Esophagus (tissue), 2 donors: Measurements from ENCODE around the gene KLF16. TPM values are rescaled to one million over a fixed set of nuclear protein-coding genes. Genes with fewer than 3 reads are reported as not detected.
A peak's percentile ranks its signal among the peaks of the same experiment; 100 is the strongest.

ENCODE experiments used
- H3K27ac ChIP-seq, 2 donors: one replicate each; pipeline ENCODE4 v1.5.1; 2013; ENCODE audit warnings: low read depth in 2 of 2, mild to moderate bottlenecking in 2 of 2, inconsistent platforms in 1 of 2, low read length in 1 of 2, moderate library complexity in 1 of 2
- H3K27me3 ChIP-seq, 2 donors: one replicate each; pipeline ENCODE4 v1.6.1; 2013; ENCODE audit warnings: low read length in 2 of 2, control low read depth in 1 of 2, mild to moderate bottlenecking in 1 of 2; ENCODE audit not compliant: insufficient read depth in 2 of 2, control insufficient read depth in 1 of 2
- H3K36me3 ChIP-seq, 2 donors: one replicate each; pipeline ENCODE4 v1.6.1; 2013; ENCODE audit warnings: low read length in 1 of 2; ENCODE audit not compliant: control insufficient read depth in 2 of 2, insufficient read depth in 2 of 2
- H3K4me1 ChIP-seq, 2 donors: one replicate each; pipeline ENCODE4 v1.6.1; 2013; ENCODE audit warnings: low read length in 1 of 2; ENCODE audit not compliant: control insufficient read depth in 2 of 2, insufficient read depth in 2 of 2
- H3K4me3 ChIP-seq, 2 donors: one replicate each; pipeline ENCODE4 v1.5.1; 2013; ENCODE audit warnings: low read length in 2 of 2, mild to moderate bottlenecking in 2 of 2, low read depth in 1 of 2, moderate library complexity in 1 of 2
- H3K9me3 ChIP-seq, 2 donors: one replicate each; pipeline ENCODE4 v1.6.1; 2013; ENCODE audit warnings: mild to moderate bottlenecking in 2 of 2, low read depth in 1 of 2, low read length in 1 of 2, moderate library complexity in 1 of 2; ENCODE audit not compliant: control insufficient read depth in 2 of 2, insufficient read depth in 1 of 2
- WGBS, 2 donors: extraction: QIAGEN DNeasy Blood & Tissue Kit; methylation state at CpG; one replicate each; pipeline ENCODE4 v1.1.7; 2013; 5-methylcytosine and 5-hydroxymethylcytosine counted together
- polyA plus RNA-seq, 2 donors: library from polyadenylated mRNA; stranded (reverse); fragments of 200-250 nt; gene quantifications; one replicate each; pipeline ENCODE4 v1.2.3, GENCODE V29; 2013
- donor health status: healthy with polysubstance abuse.
- donor health status: Bipolar disorder and iron deficiency.

KLF16 gene
- 10 to 100 TPM in 1 of 2 donors, 1 to 10 TPM in 1; 9.3 to 13.5 TPM for polyA plus RNA-seq

GRCh38 chr19:1863328-1863637 is at the start of gene KLF16:
TSS of gene KLF16 (minus strand) at chr19:1863579. CDS start at chr19:1863497, 82 bp downstream.
- Histone ChIP-seq H3K27me3 (no peaks in the 10 kb centered on the region), H3K4me3 (peak within 1 kb of the TSS; percentile 86 to 90), H3K4me1 (peaks cover 8 to 24% of the 10 kb centered on the region in 2 donors), H3K27ac (peak within 1 kb of the TSS; percentile 90 to 95), H3K9me3 (no peaks in the 10 kb centered on the region), H3K36me3 (no peaks in the 10 kb centered on the region)
- 0 to 1% methylated on average over 51 to 63 of the region's 63 CpGs for WGBS, 2 donors

DNA sequence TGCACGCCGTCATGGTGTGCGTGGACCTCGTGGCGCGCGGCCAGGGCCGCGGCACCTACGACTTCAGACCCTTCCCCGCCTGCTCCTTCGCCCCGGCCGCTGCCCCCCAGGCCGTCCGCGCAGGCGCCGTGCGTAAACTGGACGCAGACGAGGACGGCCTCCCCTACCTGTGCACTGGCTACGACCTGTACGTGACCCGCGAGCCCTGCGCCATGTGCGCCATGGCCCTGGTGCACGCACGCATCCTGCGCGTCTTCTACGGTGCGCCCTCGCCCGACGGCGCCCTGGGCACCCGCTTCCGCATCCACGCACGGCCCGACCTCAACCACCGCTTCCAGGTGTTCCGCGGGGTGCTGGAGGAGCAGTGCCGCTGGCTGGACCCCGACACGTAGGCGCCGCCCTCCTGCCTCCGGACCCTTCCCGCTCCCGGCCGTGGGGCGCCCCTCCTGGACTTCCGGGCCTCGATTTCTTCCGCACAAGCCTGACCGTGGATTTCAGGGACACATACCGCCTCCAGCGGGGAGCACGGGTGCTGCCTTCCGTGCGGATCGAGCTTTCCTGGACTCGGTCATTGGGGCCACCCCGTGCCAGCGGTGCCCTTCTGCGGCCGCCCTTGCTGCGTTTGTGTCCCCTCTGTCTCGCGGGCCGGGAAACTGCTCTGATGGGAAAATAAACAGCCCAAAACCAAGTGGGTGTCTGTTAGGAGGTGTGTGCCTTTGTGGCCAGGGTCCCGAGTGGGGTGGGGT is 49.6 kb upstream of the KLF16 start:
- H3K27ac ChIP-seq, result no peak overlapping the region
- WGBS, 2 donors, result 96 to 97% methylated on average over 77 of the region's 77 CpGs
- H3K36me3 ChIP-seq, result peaks cover 0 to 24% of the 10 kb centered on the region in 2 donors

GRCh38 chr19:1911995-1912394 is 48.6 kb upstream of the KLF16 start:
- Histone ChIP-seq H3K4me3 (no peak overlapping the region), H3K4me1 (peaks cover 12 to 35% of the 10 kb centered on the region in 2 donors)

More for the DNA sequence above, 49.6 kb upstream of the KLF16 start:
- Histone ChIP-seq H3K4me3 (no peak overlapping the region), H3K9me3 (no peaks in the 10 kb centered on the region), H3K4me1 (peaks cover 12 to 35% of the 10 kb centered on the region in 2 donors), H3K27me3 (no peaks in the 10 kb centered on the region)

GRCh38 chr19:1911098-1911497 is 47.7 kb upstream of the KLF16 start:
- 86 to 88% methylated on average over 13 of the region's 13 CpGs for WGBS, 2 donors
- peaks cover 12 to 35% of the 10 kb centered on the region in 2 donors for H3K4me1 ChIP-seq

More at GRCh38 chr19:1911995-1912394, 48.6 kb upstream of the KLF16 start:
- no peaks in the 10 kb centered on the region for H3K9me3 ChIP-seq
- peaks cover 0 to 19% of the 10 kb centered on the region in 2 donors for H3K36me3 ChIP-seq
- H3K27me3 ChIP-seq, result no peaks in the 10 kb centered on the region
- 66 to 69% methylated on average over 27 to 37 of the region's 37 CpGs for WGBS, 2 donors
- peak overlapping the region in 1 of 2 donors; percentile 78 for H3K27ac ChIP-seq

GRCh38 chr19:1910177-1910576 is 46.8 kb upstream of the KLF16 start:
- Histone ChIP-seq H3K36me3 (peaks cover 0 to 19% of the 10 kb centered on the region in 2 donors), H3K27ac (no peak overlapping the region), H3K9me3 (no peaks in the 10 kb centered on the region), H3K4me1 (peaks cover 14 to 39% of the 10 kb centered on the region in 2 donors), H3K4me3 (no peak overlapping the region), H3K27me3 (no peaks in the 10 kb centered on the region)
- WGBS, 2 donors, result 94 to 95% methylated on average over 10 of the region's 10 CpGs

More at GRCh38 chr19:1911098-1911497, 47.7 kb upstream of the KLF16 start:
- H3K9me3 ChIP-seq, result no peaks in the 10 kb centered on the region
- H3K27ac ChIP-seq, result peak overlapping the region in 1 of 2 donors; percentile 16
- H3K4me3 ChIP-seq, result no peak overlapping the region
- H3K36me3 ChIP-seq, result peaks cover 0 to 19% of the 10 kb centered on the region in 2 donors
- H3K27me3 ChIP-seq, result no peaks in the 10 kb centered on the region

GRCh38 chr19:1909761-1910080 is 46.3 kb upstream of the KLF16 start:
- no peak overlapping the region for H3K4me3 ChIP-seq
- peaks cover 0 to 19% of the 10 kb centered on the region in 2 donors for H3K36me3 ChIP-seq
- H3K27ac ChIP-seq, result no peak overlapping the region
- no peaks in the 10 kb centered on the region for H3K27me3 ChIP-seq
- H3K9me3 ChIP-seq, result no peaks in the 10 kb centered on the region
- H3K4me1 ChIP-seq, result peaks cover 14 to 39% of the 10 kb centered on the region in 2 donors
- 70 to 72% methylated on average over 10 of the region's 10 CpGs for WGBS, 2 donors

DNA sequence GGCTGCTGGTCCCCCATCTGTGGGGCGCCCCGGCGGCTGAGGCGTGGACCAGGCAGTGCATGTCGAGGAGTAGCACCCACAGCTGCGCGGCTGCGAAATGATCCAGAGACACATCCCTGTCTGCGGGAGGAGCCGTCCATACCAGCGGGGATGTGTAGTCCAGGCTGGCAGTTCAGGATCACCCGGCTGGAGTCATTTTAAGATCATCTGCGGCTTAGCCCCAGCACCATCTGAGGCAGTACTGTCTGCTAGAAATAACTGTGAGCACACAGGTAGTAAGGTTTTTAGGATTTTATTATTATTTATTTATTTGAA is 44.9 kb upstream of the KLF16 start:
- WGBS, 2 donors, result 50 to 55% methylated on average over 13 of the region's 13 CpGs
- Histone ChIP-seq H3K4me1 (peaks cover 14 to 27% of the 10 kb centered on the region in 2 donors), H3K27me3 (no peaks in the 10 kb centered on the region), H3K4me3 (peak overlapping the region; percentile 7 to 46), H3K27ac (peak overlapping the region; percentile 87 to 93), H3K9me3 (no peaks in the 10 kb centered on the region), H3K36me3 (peaks cover 0 to 13% of the 10 kb centered on the region in 2 donors)

DNA sequence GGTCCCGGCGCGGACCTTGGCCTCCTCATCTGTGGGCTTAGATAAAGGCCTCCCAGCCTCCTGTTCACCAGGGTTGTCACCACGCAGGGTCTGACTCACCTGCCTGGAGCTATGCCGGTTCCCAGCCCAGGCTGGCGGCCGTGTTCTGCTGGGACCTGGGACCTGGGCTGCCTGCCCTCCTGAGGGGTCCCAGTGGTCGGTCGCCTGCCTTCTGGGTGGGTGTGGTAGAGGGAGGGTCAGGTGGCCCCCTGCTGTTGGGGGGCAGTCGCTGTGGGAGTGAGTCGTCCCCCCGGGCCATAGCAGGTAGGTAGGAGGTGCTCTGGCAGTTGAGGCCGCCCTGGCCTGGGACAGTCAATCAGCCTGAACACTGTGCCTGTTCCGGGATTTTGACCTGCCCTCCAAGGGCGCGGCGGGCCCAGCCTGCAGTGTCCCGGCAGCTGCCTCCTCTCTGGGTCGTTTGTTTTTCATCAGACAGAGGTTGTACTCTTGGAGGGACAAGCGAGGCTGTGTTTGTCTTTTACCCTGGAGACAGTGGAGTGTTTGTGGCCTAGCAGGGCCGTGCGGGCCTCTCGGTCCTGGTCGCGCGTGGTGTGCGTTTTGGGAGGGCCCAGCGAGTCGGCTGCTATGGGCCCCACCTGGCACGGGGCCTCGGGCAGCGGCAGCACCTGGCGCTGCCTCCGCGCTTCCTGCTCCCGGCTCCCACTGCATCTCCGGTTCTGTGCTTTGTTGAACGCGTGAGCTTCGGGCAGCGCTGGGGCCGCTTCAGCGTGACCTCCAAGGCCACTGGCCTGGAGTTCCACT is 44.4 kb upstream of the KLF16 start:
- Histone ChIP-seq H3K4me1 (peaks cover 14 to 23% of the 10 kb centered on the region in 2 donors), H3K9me3 (no peaks in the 10 kb centered on the region), H3K27me3 (no peaks in the 10 kb centered on the region), H3K27ac (peak overlapping the region; percentile 87 to 93), H3K36me3 (peaks cover 0 to 8% of the 10 kb centered on the region in 2 donors), H3K4me3 (peak overlapping the region; percentile 7 to 46)
- 41 to 53% methylated on average over 43 of the region's 43 CpGs for WGBS, 2 donors

DNA sequence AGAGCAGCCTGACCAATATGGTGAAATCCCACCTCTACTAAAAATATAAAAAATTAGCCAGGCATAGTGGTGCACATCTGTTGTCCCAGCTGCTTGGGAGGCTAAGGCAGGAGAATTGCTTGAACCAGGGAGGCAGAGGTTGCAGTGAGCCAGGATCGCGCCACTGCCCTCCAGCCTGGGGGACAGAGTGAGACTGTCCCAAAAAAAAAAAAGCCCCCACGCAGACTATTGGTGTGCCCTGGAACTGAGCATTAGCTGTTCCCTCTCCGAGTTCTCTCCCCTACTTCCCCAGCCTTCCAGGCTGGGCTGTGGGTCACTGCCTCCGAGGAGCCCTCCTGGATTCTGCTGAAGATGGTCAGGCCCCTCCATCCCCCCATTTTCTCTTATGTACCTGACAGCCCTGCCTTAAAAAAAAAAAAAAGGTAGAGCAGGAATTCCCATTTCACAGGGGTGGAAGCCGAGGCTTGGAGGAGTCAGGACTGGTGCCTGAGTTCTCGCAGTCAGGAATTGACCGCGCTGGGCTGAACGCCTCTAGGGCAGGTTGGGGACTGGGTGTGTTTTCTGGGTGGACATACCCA is 43.7 kb upstream of the KLF16 start:
- peak overlapping the region; percentile 87 to 93 for H3K27ac ChIP-seq
- H3K9me3 ChIP-seq, result no peaks in the 10 kb centered on the region
- H3K4me3 ChIP-seq, result no peak overlapping the region
- H3K27me3 ChIP-seq, result no peaks in the 10 kb centered on the region
- H3K36me3 ChIP-seq, result peaks cover 0 to 2% of the 10 kb centered on the region in 2 donors
- WGBS, 2 donors, result 83 to 84% methylated on average over 10 of the region's 10 CpGs
- peaks cover 11 to 18% of the 10 kb centered on the region in 2 donors for H3K4me1 ChIP-seq
